Measurements from ENCODE around the gene TNRC6C. TPM values are rescaled to one million over a fixed set of nuclear protein-coding genes. Genes with fewer than 3 reads are reported as not detected.

Gene TNRC6C
- total and polyA plus RNA-seq, 2 of the 13 experiments (the other 11 are each of a cell fraction or from before 2014, with no cell fraction given) = 0.66 to 4.9 TPM

DNA sequence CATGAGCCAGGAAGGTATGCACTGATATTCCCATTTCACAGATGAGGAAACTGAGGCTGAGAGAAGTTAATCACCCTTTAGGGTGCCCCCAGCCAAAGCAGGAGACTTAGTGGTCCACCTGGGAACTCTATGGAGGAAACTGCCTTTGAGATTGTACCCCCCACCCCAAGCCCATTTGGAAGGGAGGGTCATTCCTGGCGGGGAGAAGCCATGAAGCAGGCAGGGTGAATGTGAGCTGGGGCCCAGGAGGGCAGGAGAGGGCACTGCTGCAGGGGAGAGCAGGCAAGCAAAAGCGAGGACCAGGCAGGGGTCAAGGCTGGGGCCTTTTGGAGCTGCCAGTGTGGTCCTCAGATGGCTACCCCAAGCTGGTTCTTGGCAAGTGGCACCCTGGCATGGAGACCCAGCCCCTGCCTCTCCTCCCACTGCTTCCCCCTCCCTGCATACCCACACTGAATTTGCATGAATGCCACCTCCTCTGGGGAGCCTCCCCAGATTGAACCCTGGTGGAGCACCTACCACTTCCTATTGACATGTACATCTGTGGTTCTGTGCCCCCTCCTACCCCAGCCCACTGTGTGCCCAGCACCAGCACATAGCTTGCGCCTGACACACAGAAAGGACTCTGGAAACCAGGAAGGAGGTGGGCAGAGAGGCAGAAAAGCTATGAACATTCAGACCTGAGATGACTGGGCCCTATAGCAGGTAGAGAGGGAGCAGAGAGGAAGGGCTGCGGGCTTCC lies 171.0 kb downstream of the TNRC6C start (continued):
- TF ChIP-seq HOXA5 (CRISPR knock-in tag; IDR thresholded peaks at IDR 0.05) (0 out of 2 replicates have a peak, but pooled peaks have one; percentile 32), ZNF598 (CRISPR knock-in tag; IDR thresholded peaks at IDR 0.05; ENCODE audit: borderline replicate concordance) (0 out of 2 replicates have a peak, but pooled peaks have one; percentile 25), MAFF (IDR thresholded peaks at IDR 0.05; ENCODE audit: low read depth, low read length) (no peak), ZNF318 (CRISPR knock-in tag; IDR thresholded peaks at IDR 0.05) (0 out of 2 replicates have a peak, but pooled peaks have one; percentile 29), ZNF260 (CRISPR knock-in tag; IDR thresholded peaks at IDR 0.05; ENCODE audit: borderline replicate concordance, low read depth) (no peak), ZSCAN20 (CRISPR knock-in tag; IDR thresholded peaks at IDR 0.05; ENCODE audit: borderline replicate concordance) (no peak), SRSF1 (optimal IDR thresholded peaks at IDR 0.05; ENCODE audit: low read depth, low read length) (peak; percentile 4), CHD4 (IDR thresholded peaks at IDR 0.05; ENCODE audit: borderline replicate concordance, low read length) (peak; percentile 98), NCOR1 (IDR thresholded peaks at IDR 0.05; ENCODE audit: borderline replicate concordance, low read length) (0 out of 2 replicates have a peak, but pooled peaks have one; percentile 14), ZFY (CRISPR knock-in tag; IDR thresholded peaks at IDR 0.05) (no peak), HNF4A (CRISPR knock-in tag; IDR thresholded peaks at IDR 0.05) (peak; percentile 1; the same call in 1 of the 2 replicates)
- TF ChIP-seq, protein P1, sequence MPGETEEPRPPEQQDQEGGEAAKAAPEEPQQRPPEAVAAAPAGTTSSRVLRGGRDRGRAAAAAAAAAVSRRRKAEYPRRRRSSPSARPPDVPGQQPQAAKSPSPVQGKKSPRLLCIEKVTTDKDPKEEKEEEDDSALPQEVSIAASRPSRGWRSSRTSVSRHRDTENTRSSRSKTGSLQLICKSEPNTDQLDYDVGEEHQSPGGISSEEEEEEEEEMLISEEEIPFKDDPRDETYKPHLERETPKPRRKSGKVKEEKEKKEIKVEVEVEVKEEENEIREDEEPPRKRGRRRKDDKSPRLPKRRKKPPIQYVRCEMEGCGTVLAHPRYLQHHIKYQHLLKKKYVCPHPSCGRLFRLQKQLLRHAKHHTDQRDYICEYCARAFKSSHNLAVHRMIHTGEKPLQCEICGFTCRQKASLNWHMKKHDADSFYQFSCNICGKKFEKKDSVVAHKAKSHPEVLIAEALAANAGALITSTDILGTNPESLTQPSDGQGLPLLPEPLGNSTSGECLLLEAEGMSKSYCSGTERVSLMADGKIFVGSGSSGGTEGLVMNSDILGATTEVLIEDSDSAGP (CRISPR knock-in tag; IDR thresholded peaks at IDR 0.05; ENCODE audit: borderline replicate concordance) = peak; percentile 44; the same call in 1 of the 2 replicates
- TF ChIP-seq, protein P2, sequence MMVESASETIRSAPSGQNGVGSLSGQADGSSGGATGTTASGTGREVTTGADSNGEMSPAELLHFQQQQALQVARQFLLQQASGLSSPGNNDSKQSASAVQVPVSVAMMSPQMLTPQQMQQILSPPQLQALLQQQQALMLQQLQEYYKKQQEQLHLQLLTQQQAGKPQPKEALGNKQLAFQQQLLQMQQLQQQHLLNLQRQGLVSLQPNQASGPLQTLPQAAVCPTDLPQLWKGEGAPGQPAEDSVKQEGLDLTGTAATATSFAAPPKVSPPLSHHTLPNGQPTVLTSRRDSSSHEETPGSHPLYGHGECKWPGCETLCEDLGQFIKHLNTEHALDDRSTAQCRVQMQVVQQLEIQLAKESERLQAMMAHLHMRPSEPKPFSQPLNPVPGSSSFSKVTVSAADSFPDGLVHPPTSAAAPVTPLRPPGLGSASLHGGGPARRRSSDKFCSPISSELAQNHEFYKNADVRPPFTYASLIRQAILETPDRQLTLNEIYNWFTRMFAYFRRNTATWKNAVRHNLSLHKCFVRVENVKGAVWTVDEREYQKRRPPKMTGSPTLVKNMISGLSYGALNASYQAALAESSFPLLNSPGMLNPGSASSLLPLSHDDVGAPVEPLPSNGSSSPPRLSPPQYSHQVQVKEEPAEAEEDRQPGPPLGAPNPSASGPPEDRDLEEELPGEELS (CRISPR knock-in tag; IDR thresholded peaks at IDR 0.05) = 0 out of 2 replicates have a peak, but pooled peaks have one; percentile 1
- TF ChIP-seq, protein P3, sequence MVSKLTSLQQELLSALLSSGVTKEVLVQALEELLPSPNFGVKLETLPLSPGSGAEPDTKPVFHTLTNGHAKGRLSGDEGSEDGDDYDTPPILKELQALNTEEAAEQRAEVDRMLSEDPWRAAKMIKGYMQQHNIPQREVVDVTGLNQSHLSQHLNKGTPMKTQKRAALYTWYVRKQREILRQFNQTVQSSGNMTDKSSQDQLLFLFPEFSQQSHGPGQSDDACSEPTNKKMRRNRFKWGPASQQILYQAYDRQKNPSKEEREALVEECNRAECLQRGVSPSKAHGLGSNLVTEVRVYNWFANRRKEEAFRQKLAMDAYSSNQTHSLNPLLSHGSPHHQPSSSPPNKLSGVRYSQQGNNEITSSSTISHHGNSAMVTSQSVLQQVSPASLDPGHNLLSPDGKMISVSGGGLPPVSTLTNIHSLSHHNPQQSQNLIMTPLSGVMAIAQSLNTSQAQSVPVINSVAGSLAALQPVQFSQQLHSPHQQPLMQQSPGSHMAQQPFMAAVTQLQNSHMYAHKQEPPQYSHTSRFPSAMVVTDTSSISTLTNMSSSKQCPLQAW (CRISPR knock-in tag; IDR thresholded peaks at IDR 0.05) = peak; percentile 29; the same call in 1 of the 2 replicates
